Right lung (tissue), 5 donors: ENCODE results near the gene SULT1E1. TPM values are rescaled to one million over a fixed set of nuclear protein-coding genes. Genes with fewer than 3 reads are reported as not detected.

Experiments used
- DNase-seq, 2 donors: peaks; one replicate each; pipeline ENCODE4 v3.0.0-alpha.2; 2013
- polyA plus RNA-seq, 5 donors: library from polyadenylated mRNA; unstranded; fragments of 120-200 nt; gene quantifications; one replicate each; pipeline versions ENCODE4 v1.2.1 to v1.2.3, GENCODE V29; 2013; ENCODE audit warnings: inconsistent platforms in 1 of 5, low replicate concordance in 1 of 5; ENCODE audit not compliant: insufficient read length in 5 of 5, insufficient read depth in 1 of 5

Gene SULT1E1
- polyA plus RNA-seq, 5 donors: 131 to 423 (median 212) TPM

DNA sequence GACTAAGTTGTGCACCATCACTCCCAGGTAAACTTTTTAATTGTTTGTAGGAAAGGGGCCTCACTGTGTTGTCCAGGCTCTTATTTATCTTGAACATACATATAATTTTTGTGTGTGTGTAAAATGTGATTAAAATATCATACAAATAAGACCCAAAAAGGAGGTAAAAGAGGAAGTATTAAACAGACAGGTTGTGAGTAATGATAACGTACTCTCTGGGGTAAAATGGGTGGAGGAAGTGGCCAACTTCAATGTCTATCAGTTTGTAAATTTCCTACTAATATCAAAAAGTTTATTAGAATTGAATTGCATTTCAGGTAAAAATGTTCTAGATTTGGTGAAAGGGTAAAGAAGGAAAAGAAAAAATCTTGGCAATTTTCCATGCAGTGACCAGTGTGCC is 48.8 kb downstream of the SULT1E1 start:
- no peak for DNase-seq

DNA sequence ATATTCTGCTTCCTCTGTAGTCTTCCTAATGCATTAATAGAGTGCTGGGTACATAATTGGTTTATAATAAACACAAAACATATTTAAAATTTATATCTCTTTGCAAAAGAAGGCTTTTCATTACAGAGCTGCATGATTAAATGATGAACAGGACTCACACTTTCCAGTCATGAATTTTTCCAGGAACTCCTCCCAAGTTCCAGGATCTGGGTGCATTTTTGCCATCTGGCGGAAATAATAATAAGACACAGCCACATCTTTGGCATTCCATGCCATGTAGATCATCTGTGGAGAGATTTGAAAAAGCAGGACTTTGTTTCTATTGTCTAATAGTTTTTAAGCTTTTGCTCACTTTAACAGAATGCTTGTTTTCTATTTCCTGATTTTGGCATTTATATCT is 59.3 kb downstream of the SULT1E1 start:
- no peak for DNase-seq

- no peak for DNase-seq
These were observed 60.6 kb downstream of the SULT1E1 start for GRCh38 chr4:69799337-69799736.

DNA sequence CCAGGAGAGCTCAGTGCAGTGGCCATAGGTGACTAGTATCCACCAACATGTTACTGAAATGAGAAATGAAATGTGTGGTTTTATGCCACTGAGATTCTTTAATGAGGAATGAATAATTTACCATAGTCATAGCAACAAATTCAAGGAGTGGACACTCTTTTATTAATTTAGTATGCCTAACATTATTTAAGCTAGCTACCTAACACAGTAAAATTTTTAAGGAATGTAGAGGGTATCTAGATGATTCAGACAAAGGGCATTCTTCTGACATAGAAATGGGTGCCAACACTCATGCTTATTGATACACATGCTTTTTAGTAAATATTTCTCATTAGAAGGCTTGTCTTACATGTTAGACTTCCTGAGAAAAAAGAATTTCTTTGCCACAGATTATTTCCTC is 66.2 kb downstream of the SULT1E1 start:
- DNase-seq: no peak

Other genes starting within 250 kb of the SULT1E1 start
- gene UGT2A2, start 220.5 kb downstream of the SULT1E1 start, polyA plus RNA-seq: not detected
- under 1 TPM in 1 of 5 donors, not detected in 4; 0.12 TPM for gene UGT2A1, start 206.9 kb downstream of the SULT1E1 start, polyA plus RNA-seq
- 1 to 10 TPM; 1.5 to 3.3 (median 2.6) TPM for gene SULT1B1, start 99.5 kb downstream of the SULT1E1 start, polyA plus RNA-seq
- not detected for gene CSN1S1, start 70.9 kb upstream of the SULT1E1 start, polyA plus RNA-seq
- not detected for gene CSN2, start 105.6 kb upstream of the SULT1E1 start, polyA plus RNA-seq
- under 1 TPM in 1 of 5 donors, not detected in 4; 0.26 TPM for gene STATH, start 135.8 kb upstream of the SULT1E1 start, polyA plus RNA-seq
- not detected for gene HTN3, start 168.3 kb upstream of the SULT1E1 start, polyA plus RNA-seq
- under 1 TPM in 2 of 5 donors, not detected in 3; 0.03 to 0.05 TPM for gene HTN1, start 190.3 kb upstream of the SULT1E1 start, polyA plus RNA-seq